Measurements from ENCODE around the gene PCF11. TPM values are rescaled to one million over a fixed set of nuclear protein-coding genes. Genes with fewer than 3 reads are reported as not detected.

Gene PCF11
- total RNA-seq, 2 donors from 2014 or later, result 39.2 to 46.0 TPM

- peak overlapping the region; percentile 97 for H3K27ac ChIP-seq
- TF ChIP-seq CTCF (IDR thresholded peaks at IDR 0.05), result no peak
- H3K9me3 ChIP-seq, result no peaks in the 10 kb centered on the region
- H3K36me3 ChIP-seq, result no peaks in the 10 kb centered on the region
- H3K4me1 ChIP-seq, result no peaks in the 10 kb centered on the region
- DNase-seq, result no peak
- peak overlapping the region; percentile 70 for H3K4me3 ChIP-seq
- no peaks in the 10 kb centered on the region for H3K27me3 ChIP-seq
- H3K9ac ChIP-seq (ENCODE audit: low read depth in 2 of 2, low read length in 2 of 2), result peak overlapping the region; percentile 87 to 100
- intact Hi-C loops (cut with DNase I), result no loop called here
Measured at GRCh38 chr11:83158965-83159901, 2.3 kb downstream of the PCF11 start.

- no peak for TF ChIP-seq CTCF (IDR thresholded peaks at IDR 0.05)
- Histone ChIP-seq H3K9ac (ENCODE audit: low read depth in 2 of 2, low read length in 2 of 2) (peak overlapping the region in 1 of 2 donors; percentile 100), H3K36me3 (peaks cover 5% of the 10 kb centered on the region), H3K27ac (peak overlapping the region; percentile 5), H3K4me1 (no peaks in the 10 kb centered on the region), H3K9me3 (no peaks in the 10 kb centered on the region), H3K27me3 (no peaks in the 10 kb centered on the region), H3K4me3 (peak overlapping the region; percentile 70)
- DNase-seq, result peak; percentile 45
- intact Hi-C loops (cut with DNase I), result no loop called here
Measured at GRCh38 chr11:83159902-83160865, 3.3 kb downstream of the PCF11 start.

- H3K27ac ChIP-seq, result peak overlapping the region; percentile 10
- H3K9me3 ChIP-seq, result no peaks in the 10 kb centered on the region
- no peaks in the 10 kb centered on the region for H3K4me1 ChIP-seq
- no peaks in the 10 kb centered on the region for H3K27me3 ChIP-seq
- H3K9ac ChIP-seq (ENCODE audit: low read depth in 2 of 2, low read length in 2 of 2), result no peak overlapping the region
- intact Hi-C loops (cut with DNase I), result no loop called here
- DNase-seq, result no peak
- H3K4me3 ChIP-seq, result no peak overlapping the region
- H3K36me3 ChIP-seq, result peaks cover 5% of the 10 kb centered on the region
- TF ChIP-seq CTCF (IDR thresholded peaks at IDR 0.05), result no peak
Measured at GRCh38 chr11:83161610-83162199, 4.8 kb downstream of the PCF11 start.

- peak overlapping the region; percentile 10 for H3K27ac ChIP-seq
- H3K27me3 ChIP-seq, result no peaks in the 10 kb centered on the region
- no peaks in the 10 kb centered on the region for H3K9me3 ChIP-seq
- H3K9ac ChIP-seq (ENCODE audit: low read depth in 2 of 2, low read length in 2 of 2), result no peak overlapping the region
- H3K36me3 ChIP-seq, result peaks cover 9% of the 10 kb centered on the region
- intact Hi-C loops (cut with DNase I), result no loop called here
- H3K4me3 ChIP-seq, result no peak overlapping the region
- no peaks in the 10 kb centered on the region for H3K4me1 ChIP-seq
- no peak for TF ChIP-seq CTCF (IDR thresholded peaks at IDR 0.05)
- DNase-seq, result no peak
Measured at GRCh38 chr11:83162377-83162776, 5.4 kb downstream of the PCF11 start.
